Activated B cell treated with CpG ODN at 0.5 μM for 24 hours (primary cell): Measurements from ENCODE around the gene PPP1R16B. TPM values are rescaled to one million over a fixed set of nuclear protein-coding genes. Genes with fewer than 3 reads are reported as not detected.
A peak's percentile ranks its signal among the peaks of the same experiment; 100 is the strongest.

Experiments
- ATAC-seq: fragments of 200-7000 bp; cut with Tn5 transposase; one replicate; pipeline ENCODE4 v1.10.0; 2021; ENCODE audit warnings: low read depth, mild to moderate bottlenecking, moderate library complexity
- CTCF ChIA-PET: fragments of 350-600 bp; sonication (Branson Sonifier 250); formaldehyde crosslinking; loops from one replicate; lab custom pipeline; 2021; ENCODE audit warnings: antibody characterized with exemption; lab: Charles Lee
- POLR2A ChIA-PET: fragments of 350-600 bp; sonication (Branson Sonifier 250); formaldehyde crosslinking; loops from one replicate; lab custom pipeline; 2021; ENCODE audit warnings: antibody characterized with exemption; lab: Charles Lee
- DNase-seq: peaks from one replicate; pipeline ENCODE4 v3.0.0; 2022
- H3K27ac Mint-ChIP-seq: one replicate; pipeline ENCODE4 v1.8.0; 2020; ENCODE audit warnings: mixed read lengths
- H3K27me3 Mint-ChIP-seq: one replicate; pipeline ENCODE4 v1.8.0; 2021; ENCODE audit warnings: mixed read lengths
- H3K36me3 Mint-ChIP-seq: one replicate; pipeline ENCODE4 v1.8.0; 2021; ENCODE audit warnings: low read depth, mixed read lengths
- H3K4me1 Mint-ChIP-seq: one replicate; pipeline ENCODE4 v1.8.0; 2021; ENCODE audit warnings: mixed read lengths
- H3K4me3 Mint-ChIP-seq: one replicate; pipeline ENCODE4 v1.8.0; 2020; ENCODE audit warnings: mild to moderate bottlenecking, mixed read lengths
- H3K9me3 Mint-ChIP-seq: one replicate; pipeline ENCODE4 v1.8.0; 2020; ENCODE audit warnings: mixed read lengths
- CTCF ChIP-seq: fragments of 200-600 bp; IDR thresholded peaks from one replicate; pipeline ENCODE4 v1.8.0; 2022; ENCODE audit warnings: antibody characterized with exemption, mild to moderate bottlenecking
- intact Hi-C: fragments of 100-400 bp; cut with micrococcal nuclease; formaldehyde crosslinking; loops from one replicate; pipeline ENCODE4 v1.15.1; 2024
- total RNA-seq: library from RNA; stranded (reverse); gene quantifications from 2 replicates; pipeline ENCODE4 v1.2.3, GENCODE V29; 2022

The PPP1R16B gene
- total RNA-seq, 1 donor from 2014 or later = 99.3 TPM

DNA sequence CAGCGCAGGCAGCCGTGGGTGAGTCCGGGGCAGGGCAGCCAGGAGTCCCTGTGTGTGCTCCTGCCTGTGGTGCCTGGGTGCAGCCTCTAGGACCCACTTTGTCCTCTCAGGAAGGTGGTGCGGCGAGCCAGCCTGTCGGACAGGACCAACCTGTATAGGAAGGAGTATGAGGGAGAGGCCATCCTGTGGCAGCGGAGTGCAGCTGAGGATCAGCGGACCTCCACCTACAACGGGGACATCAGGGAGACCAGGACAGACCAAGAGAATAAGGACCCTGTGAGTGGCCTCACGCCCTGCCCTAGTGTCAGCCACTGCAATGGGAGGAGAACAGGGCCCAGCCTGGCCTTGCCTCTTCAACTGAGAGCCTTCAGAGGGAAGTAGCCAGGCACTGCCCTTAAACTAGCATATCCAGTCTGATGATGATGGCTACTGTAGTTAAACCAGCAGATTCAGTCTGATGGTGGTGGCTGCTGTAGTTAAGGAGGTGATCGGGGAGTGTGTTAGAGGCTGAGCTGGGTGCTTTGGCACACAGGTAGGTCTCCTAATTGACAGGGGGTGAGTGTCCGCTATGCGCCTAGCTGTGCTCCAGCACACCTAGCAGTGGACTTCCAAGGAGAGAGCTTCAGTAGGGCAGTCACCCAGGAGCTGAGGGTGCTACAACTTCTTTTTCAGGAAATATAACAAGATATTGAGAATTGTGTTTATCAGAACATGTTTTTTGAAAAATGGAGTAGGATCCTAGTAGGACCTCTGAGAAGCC, 102.6 kb downstream of the PPP1R16B start:
- intact Hi-C loops = no loop called here
- Mint-ChIP-seq H3K27me3 (no peaks in the 10 kb centered on the region), H3K4me3 (no peak overlapping the region), H3K9me3 (no peaks in the 10 kb centered on the region), H3K4me1 (no peaks in the 10 kb centered on the region), H3K27ac (peak overlapping the region; percentile 37), H3K36me3 (peaks cover 84% of the 10 kb centered on the region)
- no peak for DNase-seq
- ChIA-PET POLR2A (no interaction called here), CTCF (interaction anchor here (1.1 to 1.6 kb wide), 2 partner anchors 8 to 103 kb away, joined by 3 to 4 read pairs; partner anchors contain the start of gene PPP1R16B)
- no peak for TF ChIP-seq CTCF
- no peak for ATAC-seq

GRCh38 chr20:38915355-38915754, 109.9 kb downstream of the PPP1R16B start:
- Mint-ChIP-seq H3K27me3 (no peaks in the 10 kb centered on the region), H3K9me3 (no peaks in the 10 kb centered on the region), H3K4me1 (no peaks in the 10 kb centered on the region), H3K36me3 (peaks cover 72% of the 10 kb centered on the region), H3K27ac (no peak overlapping the region), H3K4me3 (no peak overlapping the region)
- POLR2A ChIA-PET = no interaction called here
- ATAC-seq = no peak
- CTCF ChIA-PET = no interaction called here
- intact Hi-C loops = no loop called here
- TF ChIP-seq CTCF = no peak
- no peak for DNase-seq

GRCh38 chr20:38917657-38918056, 112.2 kb downstream of the PPP1R16B start:
- POLR2A ChIA-PET = no interaction called here
- peak overlapping the region; percentile 24 for H3K27ac Mint-ChIP-seq
- DNase-seq (no peak), ATAC-seq (no peak)
- no peak overlapping the region for H3K4me3 Mint-ChIP-seq
- H3K9me3 Mint-ChIP-seq = no peaks in the 10 kb centered on the region
- intact Hi-C loops = no loop called here
- no peaks in the 10 kb centered on the region for H3K27me3 Mint-ChIP-seq
- no peaks in the 10 kb centered on the region for H3K4me1 Mint-ChIP-seq
- CTCF ChIA-PET = no interaction called here
- TF ChIP-seq CTCF = no peak
- H3K36me3 Mint-ChIP-seq = peaks cover 81% of the 10 kb centered on the region

GRCh38 chr20:38918172-38918571, 112.7 kb downstream of the PPP1R16B start:
- ATAC-seq (no peak), DNase-seq (no peak)
- no peaks in the 10 kb centered on the region for H3K4me1 Mint-ChIP-seq
- no peak for TF ChIP-seq CTCF
- ChIA-PET POLR2A (no interaction called here), CTCF (no interaction called here)
- intact Hi-C loops = no loop called here
- H3K4me3 Mint-ChIP-seq = no peak overlapping the region
- no peak overlapping the region for H3K27ac Mint-ChIP-seq
- no peaks in the 10 kb centered on the region for H3K27me3 Mint-ChIP-seq
- no peaks in the 10 kb centered on the region for H3K9me3 Mint-ChIP-seq
- peaks cover 81% of the 10 kb centered on the region for H3K36me3 Mint-ChIP-seq

DNA sequence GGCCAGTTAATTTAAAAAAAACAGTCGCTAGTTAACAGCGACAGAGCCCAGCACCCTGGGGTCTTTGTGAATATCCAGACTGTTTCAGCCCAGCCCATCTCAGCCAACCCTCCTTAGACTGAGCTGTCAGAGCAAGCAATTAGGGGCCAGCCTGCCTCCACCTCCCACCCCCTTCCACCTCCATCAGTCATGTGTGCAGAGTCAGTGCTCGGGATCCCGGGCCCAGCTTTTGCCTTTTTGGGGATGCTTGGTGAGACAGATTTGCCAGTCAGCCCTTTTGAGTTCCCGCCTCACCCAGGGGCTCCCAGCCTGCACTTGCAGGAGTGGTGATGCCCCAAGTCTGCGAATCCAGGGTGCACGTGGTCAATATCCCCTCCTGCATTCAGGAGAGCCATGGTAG, 114.2 kb downstream of the PPP1R16B start:
- CTCF ChIA-PET = no interaction called here
- POLR2A ChIA-PET = no interaction called here

More for the DNA sequence above, 114.2 kb downstream of the PPP1R16B start:
- no peak for ATAC-seq
- no peak for DNase-seq
- H3K9me3 Mint-ChIP-seq = no peaks in the 10 kb centered on the region
- no peaks in the 10 kb centered on the region for H3K4me1 Mint-ChIP-seq
- H3K4me3 Mint-ChIP-seq = no peak overlapping the region
- H3K27me3 Mint-ChIP-seq = no peaks in the 10 kb centered on the region
- TF ChIP-seq CTCF = no peak
- intact Hi-C loops = no loop called here
- H3K27ac Mint-ChIP-seq = no peak overlapping the region
- H3K36me3 Mint-ChIP-seq = peaks cover 74% of the 10 kb centered on the region
